PFSK-1 (cell line): ENCODE measurements around the gene SIPA1L3.

Experiments
- POLR2AphosphoS5 ChIP-seq: IDR thresholded peaks from 2 replicates; pipeline ENCODE4 v1.6.1; 2012; ENCODE audit warnings: low read depth, mild to moderate bottlenecking, control low read depth, low read length, moderate library complexity
- SIN3A ChIP-seq: IDR thresholded peaks from 2 replicates; pipeline ENCODE4 v1.6.1; 2012; ENCODE audit warnings: mild to moderate bottlenecking, low read length, moderate library complexity, borderline replicate concordance; ENCODE audit not compliant: insufficient read depth
- TAF1 ChIP-seq: IDR thresholded peaks from 2 replicates; pipeline ENCODE4 v1.6.1; 2012; ENCODE audit warnings: low read length, control low read depth, borderline replicate concordance; ENCODE audit not compliant: insufficient read depth

GRCh38 chr19:38213469-38213868 is 306.5 kb downstream of the SIPA1L3 start:
- TF ChIP-seq SIN3A = no peak
- no peak for TF ChIP-seq TAF1
- no peak for TF ChIP-seq POLR2AphosphoS5
